Stomach smooth muscle (tissue), 2 donors: ENCODE measurements around the gene SPATA17.

Experiments used
- H3K27ac ChIP-seq: one replicate; pipeline ENCODE4 v1.7.0; 2013; ENCODE audit warnings: mild to moderate bottlenecking, low read length, inconsistent platforms
- H3K27me3 ChIP-seq, 2 donors: one replicate each; pipeline ENCODE4 v1.7.0; 2013; ENCODE audit warnings: low read length in 2 of 2; ENCODE audit not compliant: insufficient read depth in 2 of 2, control insufficient read depth in 1 of 2
- H3K36me3 ChIP-seq, 2 donors: one replicate each; pipeline ENCODE4 v1.7.0; 2013; ENCODE audit warnings: low read length in 2 of 2; ENCODE audit not compliant: control insufficient read depth in 2 of 2, insufficient read depth in 2 of 2
- H3K4me1 ChIP-seq: one replicate; pipeline ENCODE4 v1.7.0; 2013; ENCODE audit warnings: low read length; ENCODE audit not compliant: control insufficient read depth, insufficient read depth
- H3K4me3 ChIP-seq, 2 donors: one replicate each; pipeline ENCODE4 v1.7.0; 2013; ENCODE audit warnings: low read length in 2 of 2
- H3K9ac ChIP-seq, 2 donors: one replicate each; pipeline ENCODE4 v1.7.0; 2013; ENCODE audit warnings: low read length in 2 of 2, mild to moderate bottlenecking in 1 of 2
- H3K9me3 ChIP-seq, 2 donors: one replicate each; pipeline ENCODE4 v1.7.0; 2013; ENCODE audit warnings: low read length in 2 of 2; ENCODE audit not compliant: control insufficient read depth in 2 of 2
- donor health status: healthy.
- donor health status: Pancreatic carcinoma.

SPATA17 gene

DNA sequence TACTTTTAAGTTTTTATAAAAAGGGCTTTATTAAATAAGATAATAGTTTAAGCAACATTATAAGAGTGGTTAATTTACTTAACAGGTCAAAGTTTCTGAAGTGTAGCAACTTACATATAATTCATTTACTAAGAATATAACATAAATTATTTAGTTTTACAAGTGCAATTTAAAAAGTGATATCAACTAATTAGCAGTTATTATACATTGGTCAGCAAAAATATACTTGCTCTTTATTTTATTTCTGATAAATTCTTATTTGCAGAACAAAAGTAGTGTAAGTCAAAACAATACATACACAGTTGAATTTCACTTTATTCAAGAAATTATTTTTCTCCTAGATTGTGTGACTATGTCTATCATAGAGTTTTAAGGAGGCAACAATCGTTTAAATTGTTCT, 215.6 kb downstream of the SPATA17 start:
- no peaks in the 10 kb centered on the region for H3K4me1 ChIP-seq
- H3K4me3 ChIP-seq: no peak overlapping the region
- H3K9ac ChIP-seq: no peak overlapping the region
- H3K36me3 ChIP-seq: no peaks in the 10 kb centered on the region
- H3K27ac ChIP-seq: no peak overlapping the region
- H3K27me3 ChIP-seq: no peaks in the 10 kb centered on the region
- H3K9me3 ChIP-seq: no peaks in the 10 kb centered on the region

- no peak overlapping the region for H3K27ac ChIP-seq
- H3K4me3 ChIP-seq: no peak overlapping the region
- no peaks in the 10 kb centered on the region for H3K27me3 ChIP-seq
- no peak overlapping the region for H3K9ac ChIP-seq
- H3K36me3 ChIP-seq: no peaks in the 10 kb centered on the region
- no peaks in the 10 kb centered on the region for H3K9me3 ChIP-seq
- no peaks in the 10 kb centered on the region for H3K4me1 ChIP-seq
Measured at GRCh38 chr1:217847643-217848042, 216.5 kb downstream of the SPATA17 start.

DNA sequence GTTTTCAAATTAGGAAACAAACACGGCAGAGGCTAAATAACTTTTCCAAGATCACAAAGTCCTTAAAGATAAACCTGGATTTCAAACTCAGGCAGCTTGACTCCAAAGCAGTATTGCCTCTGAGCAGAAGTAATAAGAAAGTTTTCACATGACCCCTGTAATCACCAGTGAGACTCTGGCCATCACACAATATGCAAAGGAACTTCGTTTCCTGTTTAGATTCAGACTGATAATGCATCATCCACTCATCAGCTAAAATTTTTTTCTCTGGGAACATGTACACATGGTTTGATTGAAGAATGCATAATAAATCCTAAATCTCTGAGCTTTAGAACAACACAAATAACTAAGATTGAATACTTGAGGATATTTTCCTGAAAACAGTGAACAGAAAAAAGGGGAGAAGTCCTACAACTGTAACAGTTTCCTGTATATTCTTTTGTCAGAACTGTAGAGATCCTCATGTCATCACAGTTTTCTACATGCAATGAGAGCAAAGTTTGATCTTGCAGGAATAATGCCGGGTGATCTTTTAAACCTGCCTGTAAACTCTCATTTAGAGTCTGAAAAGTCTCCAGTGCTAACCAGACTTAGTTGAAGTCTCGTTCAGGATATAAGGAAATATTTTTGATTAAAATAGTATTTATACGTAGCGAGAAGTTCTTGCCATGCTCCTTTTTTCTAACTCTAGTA, 225.3 kb downstream of the SPATA17 start:
- no peak overlapping the region for H3K9ac ChIP-seq
- H3K4me3 ChIP-seq: no peak overlapping the region
- no peaks in the 10 kb centered on the region for H3K9me3 ChIP-seq
- H3K4me1 ChIP-seq: no peaks in the 10 kb centered on the region
- no peaks in the 10 kb centered on the region for H3K27me3 ChIP-seq
- no peaks in the 10 kb centered on the region for H3K36me3 ChIP-seq
- no peak overlapping the region for H3K27ac ChIP-seq

- Histone ChIP-seq H3K36me3 (no peaks in the 10 kb centered on the region), H3K27me3 (no peaks in the 10 kb centered on the region), H3K9me3 (no peaks in the 10 kb centered on the region), H3K27ac (no peak overlapping the region), H3K4me1 (no peaks in the 10 kb centered on the region), H3K4me3 (no peak overlapping the region), H3K9ac (no peak overlapping the region)
Measured at GRCh38 chr1:217857061-217857460, 225.9 kb downstream of the SPATA17 start.

- H3K27me3 ChIP-seq: no peaks in the 10 kb centered on the region
- no peaks in the 10 kb centered on the region for H3K36me3 ChIP-seq
- H3K9me3 ChIP-seq: no peaks in the 10 kb centered on the region
Measured at GRCh38 chr1:217861658-217862057, 230.5 kb downstream of the SPATA17 start.

GRCh38 chr1:217867446-217867995, 236.4 kb downstream of the SPATA17 start:
- Histone ChIP-seq H3K4me3 (no peak overlapping the region), H3K36me3 (no peaks in the 10 kb centered on the region), H3K27ac (no peak overlapping the region), H3K4me1 (no peaks in the 10 kb centered on the region), H3K9me3 (no peaks in the 10 kb centered on the region), H3K9ac (no peak overlapping the region), H3K27me3 (no peaks in the 10 kb centered on the region)

More at GRCh38 chr1:217861658-217862057, 230.5 kb downstream of the SPATA17 start:
- H3K27ac ChIP-seq: no peak overlapping the region
- H3K4me3 ChIP-seq: no peak overlapping the region
- no peak overlapping the region for H3K9ac ChIP-seq
- H3K4me1 ChIP-seq: no peaks in the 10 kb centered on the region

DNA sequence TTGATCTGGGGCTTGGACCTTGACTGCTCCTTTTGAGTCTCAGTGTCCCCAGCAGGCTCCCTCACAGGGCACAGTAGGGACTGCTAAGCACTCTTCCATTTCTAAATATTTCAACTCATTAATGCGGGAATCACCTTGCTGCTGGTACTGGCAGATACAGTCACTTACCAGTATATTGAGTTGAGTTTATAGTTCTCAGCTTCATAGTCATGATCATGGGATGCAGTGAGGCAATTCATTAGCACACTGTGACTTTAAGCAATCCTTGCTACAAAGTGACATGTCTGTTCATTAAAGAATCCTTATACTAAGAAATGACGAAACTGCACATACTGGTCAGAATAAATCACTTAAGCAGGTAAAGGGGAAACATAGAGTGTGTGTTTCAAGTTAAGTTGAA, 240.8 kb downstream of the SPATA17 start:
- H3K9me3 ChIP-seq: no peaks in the 10 kb centered on the region
- H3K27me3 ChIP-seq: no peaks in the 10 kb centered on the region
- H3K4me3 ChIP-seq: no peak overlapping the region
- H3K9ac ChIP-seq: no peak overlapping the region
- H3K4me1 ChIP-seq: no peaks in the 10 kb centered on the region
- H3K36me3 ChIP-seq: no peaks in the 10 kb centered on the region
- no peak overlapping the region for H3K27ac ChIP-seq

- Histone ChIP-seq H3K27me3 (no peaks in the 10 kb centered on the region), H3K4me3 (no peak overlapping the region), H3K9ac (no peak overlapping the region), H3K36me3 (no peaks in the 10 kb centered on the region), H3K27ac (no peak overlapping the region), H3K4me1 (no peaks in the 10 kb centered on the region), H3K9me3 (no peaks in the 10 kb centered on the region)
Measured at GRCh38 chr1:217875229-217875628, 244.1 kb downstream of the SPATA17 start.

GRCh38 chr1:217876401-217876800, 245.3 kb downstream of the SPATA17 start:
- Histone ChIP-seq H3K27ac (no peak overlapping the region), H3K27me3 (no peaks in the 10 kb centered on the region), H3K4me1 (no peaks in the 10 kb centered on the region), H3K4me3 (no peak overlapping the region), H3K9ac (no peak overlapping the region), H3K36me3 (no peaks in the 10 kb centered on the region), H3K9me3 (no peaks in the 10 kb centered on the region)

- Histone ChIP-seq H3K4me1 (no peaks in the 10 kb centered on the region), H3K9me3 (no peaks in the 10 kb centered on the region), H3K27ac (no peak overlapping the region), H3K27me3 (no peaks in the 10 kb centered on the region), H3K4me3 (no peak overlapping the region), H3K9ac (no peak overlapping the region), H3K36me3 (no peaks in the 10 kb centered on the region)
Measured at GRCh38 chr1:217876896-217877295, 245.8 kb downstream of the SPATA17 start.

DNA sequence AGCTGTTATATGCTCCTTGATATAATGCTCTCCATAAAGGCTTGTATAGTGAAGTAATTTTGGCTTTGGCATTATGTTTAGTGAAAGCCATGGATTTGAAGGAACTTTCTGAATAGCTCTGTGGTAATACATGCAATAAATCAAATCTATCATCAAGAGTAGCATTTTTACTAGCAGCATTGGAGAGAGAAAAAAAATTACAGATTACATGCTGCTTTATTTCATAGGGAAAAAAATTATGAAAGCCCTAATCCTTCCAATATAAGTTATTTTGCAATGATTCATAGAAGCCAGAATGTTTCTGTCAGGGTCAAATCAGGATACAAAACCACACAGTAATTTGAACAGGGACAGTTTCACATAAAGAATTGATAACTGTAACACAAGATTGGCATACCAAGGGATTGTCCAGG, 250.0 kb downstream of the SPATA17 start:
- Histone ChIP-seq H3K9ac (no peak overlapping the region), H3K36me3 (no peaks in the 10 kb centered on the region), H3K27me3 (no peaks in the 10 kb centered on the region), H3K9me3 (no peaks in the 10 kb centered on the region), H3K27ac (no peak overlapping the region), H3K4me1 (no peaks in the 10 kb centered on the region), H3K4me3 (no peak overlapping the region)
